C1 segment of cervical spinal cord (tissue), 14 donors: Measurements from ENCODE around the gene ASIC4.
A peak's percentile ranks its signal among the peaks of the same experiment; 100 is the strongest.

Experiments used
- DNase-seq, 14 donors: peaks; one replicate each; lab custom pipeline; 2025; lab: John Stamatoyannopoulos, UW

Gene ASIC4

DNA sequence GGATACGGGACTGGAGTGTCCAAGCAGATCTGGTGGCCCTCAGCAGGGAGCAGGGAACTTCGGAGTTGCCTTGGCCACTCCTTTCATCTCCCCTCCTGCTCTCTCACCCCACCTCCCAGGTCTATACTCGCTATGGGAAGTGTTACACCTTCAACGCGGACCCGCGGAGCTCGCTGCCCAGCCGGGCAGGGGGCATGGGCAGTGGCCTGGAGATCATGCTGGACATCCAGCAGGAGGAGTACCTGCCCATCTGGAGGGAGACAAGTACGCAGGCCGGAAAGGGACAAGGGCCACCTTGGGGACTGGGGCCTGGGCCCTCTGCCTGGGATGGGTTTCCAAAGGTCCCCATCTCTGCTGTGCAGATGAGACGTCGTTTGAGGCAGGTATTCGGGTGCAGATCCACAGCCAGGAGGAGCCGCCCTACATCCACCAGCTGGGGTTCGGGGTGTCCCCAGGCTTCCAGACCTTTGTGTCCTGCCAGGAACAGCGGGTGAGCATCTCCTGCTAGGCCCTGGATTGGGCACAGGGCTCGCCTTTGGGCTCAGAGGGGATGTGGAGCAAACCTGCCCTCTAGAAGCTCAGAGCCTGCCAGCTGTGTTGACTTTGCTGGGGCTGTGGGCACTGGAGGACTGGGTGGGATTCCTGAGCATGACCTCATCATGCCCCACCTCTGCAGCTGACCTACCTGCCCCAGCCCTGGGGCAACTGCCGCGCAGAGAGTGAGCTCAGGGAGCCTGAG, 17.5 kb downstream of the ASIC4 start:
- DNase-seq = no peak

DNA sequence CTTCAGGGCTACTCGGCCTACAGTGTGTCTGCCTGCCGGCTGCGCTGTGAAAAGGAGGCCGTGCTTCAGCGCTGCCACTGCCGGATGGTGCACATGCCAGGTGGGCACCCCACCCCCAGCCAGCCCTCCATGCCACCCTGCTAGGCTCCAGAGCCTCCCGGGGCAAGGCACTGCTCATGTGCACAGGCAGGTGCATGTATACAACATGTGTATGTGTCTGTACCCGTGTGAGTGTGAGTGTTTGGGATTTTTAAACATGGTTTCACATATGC, 18.0 kb downstream of the ASIC4 start:
- DNase-seq = no peak

DNA sequence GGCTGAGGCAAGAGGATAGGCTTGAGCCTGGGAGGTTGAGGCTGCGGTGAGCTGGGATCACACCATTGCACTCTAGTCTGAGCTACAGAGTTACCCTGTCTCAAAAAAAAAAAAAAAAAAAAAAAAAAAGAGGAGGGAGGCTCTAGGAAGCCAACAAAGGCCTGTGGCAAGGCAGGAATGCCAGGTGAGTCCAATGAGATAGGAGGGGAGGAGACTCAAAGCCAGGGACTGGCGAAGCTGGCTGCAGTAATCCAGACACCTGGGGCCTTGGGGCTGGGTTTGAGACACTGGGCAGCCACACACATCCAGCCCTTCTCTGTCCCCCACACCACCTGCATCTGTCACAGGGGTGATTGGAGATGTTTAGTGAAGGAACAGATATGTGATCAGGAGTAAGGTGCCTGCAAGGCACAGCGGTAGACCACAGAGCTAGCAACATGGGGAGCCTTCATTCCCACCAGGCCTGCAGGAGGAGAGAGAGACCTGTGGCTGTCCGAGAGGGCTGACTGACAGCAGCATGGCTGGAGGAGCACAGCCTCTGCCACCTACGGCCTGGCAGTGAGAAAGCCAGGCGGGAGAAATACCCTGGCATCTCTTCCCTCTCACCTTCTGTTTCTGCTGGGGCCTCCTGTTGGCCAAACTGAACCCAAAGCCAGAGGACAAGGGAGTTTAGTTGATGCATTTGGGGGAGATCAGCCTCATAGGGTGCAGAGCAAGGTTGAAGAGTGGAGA, 19.8 kb downstream of the ASIC4 start:
- DNase-seq = peak in 1 of 14 donors; percentile 61

DNA sequence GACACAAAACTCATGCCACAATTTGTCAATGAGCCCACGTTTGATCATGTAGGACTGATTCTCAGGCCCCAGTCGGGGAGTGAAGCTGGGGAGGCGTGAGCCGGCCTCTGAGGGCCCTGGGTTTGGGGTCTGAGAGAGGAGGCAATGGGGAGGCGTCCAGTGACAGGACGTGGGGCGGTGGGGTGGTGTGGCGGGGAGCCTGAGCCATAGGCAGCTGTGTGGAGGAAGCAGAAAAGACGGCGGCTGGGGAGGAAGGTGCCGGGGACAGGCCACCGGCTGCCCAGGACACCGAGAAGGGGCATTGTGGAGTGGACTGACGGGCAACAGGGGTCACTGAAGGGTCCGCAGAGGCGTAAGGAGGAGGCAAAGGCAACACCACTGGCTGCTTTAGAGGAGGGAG, 22.1 kb downstream of the ASIC4 start:
- no peak for DNase-seq

DNA sequence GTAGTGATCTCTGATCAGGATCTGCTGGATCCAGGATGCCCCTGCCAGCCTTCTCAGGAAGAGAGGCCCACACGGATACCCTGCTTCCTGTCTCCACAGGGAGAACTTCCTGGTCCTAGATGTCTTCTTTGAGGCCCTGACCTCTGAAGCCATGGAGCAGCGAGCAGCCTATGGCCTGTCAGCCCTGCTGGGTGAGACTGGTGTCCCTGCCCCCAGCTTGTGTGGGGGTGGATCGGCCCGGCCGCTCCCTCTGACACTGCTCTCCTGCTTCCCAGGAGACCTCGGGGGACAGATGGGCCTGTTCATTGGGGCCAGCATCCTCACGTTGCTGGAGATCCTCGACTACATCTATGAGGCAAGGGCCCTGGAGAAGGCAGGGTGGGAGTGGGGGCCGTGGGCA, 22.7 kb downstream of the ASIC4 start:
- no peak for DNase-seq

DNA sequence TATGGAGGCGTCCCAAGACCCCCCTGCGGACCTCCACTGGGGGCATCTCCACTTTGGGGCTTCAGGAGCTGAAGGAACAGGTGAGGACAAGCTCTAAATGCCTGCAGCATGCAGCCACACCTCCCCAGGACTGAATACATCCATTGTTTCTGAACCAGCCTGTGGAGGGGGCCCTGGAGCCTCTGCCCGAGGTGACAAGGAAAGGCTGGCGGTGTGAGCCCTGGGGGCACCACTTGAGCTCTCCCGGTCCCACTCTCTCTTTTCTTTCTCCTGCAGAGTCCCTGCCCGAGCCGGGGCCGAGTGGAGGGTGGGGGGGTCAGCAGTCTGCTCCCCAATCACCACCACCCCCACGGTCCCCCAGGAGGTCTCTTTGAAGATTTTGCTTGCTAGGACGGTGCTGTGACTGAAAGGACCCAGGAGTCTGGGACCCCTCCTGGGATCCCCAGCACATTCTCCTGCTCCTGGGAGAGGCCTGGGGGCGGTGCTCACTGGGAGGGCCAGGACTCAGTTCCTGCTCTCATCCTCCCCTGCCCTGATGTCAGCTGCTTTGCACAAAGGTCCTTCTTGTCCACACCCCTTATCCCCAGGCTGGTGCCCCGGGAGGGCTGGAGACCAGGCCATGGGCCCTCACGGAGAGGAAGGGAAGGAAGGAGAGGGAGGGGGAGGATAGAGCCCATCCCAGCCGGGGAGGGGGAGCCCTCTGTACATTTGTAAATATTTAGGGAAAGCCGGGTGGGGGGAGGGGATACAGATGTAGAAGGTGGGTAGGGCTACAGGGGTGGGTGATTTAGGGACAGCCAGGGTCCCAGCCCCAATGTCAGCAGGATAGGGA, 23.6 kb downstream of the ASIC4 start:
- DNase-seq = peak in 2 of 14 donors; percentile 19 to 66

DNA sequence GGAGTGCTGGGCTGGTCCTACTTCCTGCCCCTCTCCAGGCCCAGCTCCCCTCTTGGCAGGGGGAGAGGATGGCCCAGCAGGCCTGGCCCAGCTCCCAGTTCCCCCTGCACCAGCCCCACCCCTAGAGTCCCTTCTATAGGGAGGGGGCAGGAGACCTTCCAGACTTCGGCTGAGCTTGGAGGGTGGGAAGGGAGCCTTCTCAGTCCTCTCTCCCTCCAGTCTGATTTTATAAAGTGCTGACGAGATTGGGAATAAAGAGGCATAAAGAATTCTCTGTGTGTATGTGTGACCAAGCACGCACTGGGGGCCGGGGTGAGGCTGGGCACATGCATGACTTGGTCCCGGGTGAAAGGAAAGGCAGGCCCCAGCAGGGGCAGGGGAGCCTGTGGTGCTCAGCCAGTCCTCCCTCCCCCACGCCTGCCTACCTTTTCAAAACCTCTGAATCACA, 24.2 kb downstream of the ASIC4 start:
- DNase-seq = peak in 4 of 14 donors; percentile 17 to 57 (median 36)

DNA sequence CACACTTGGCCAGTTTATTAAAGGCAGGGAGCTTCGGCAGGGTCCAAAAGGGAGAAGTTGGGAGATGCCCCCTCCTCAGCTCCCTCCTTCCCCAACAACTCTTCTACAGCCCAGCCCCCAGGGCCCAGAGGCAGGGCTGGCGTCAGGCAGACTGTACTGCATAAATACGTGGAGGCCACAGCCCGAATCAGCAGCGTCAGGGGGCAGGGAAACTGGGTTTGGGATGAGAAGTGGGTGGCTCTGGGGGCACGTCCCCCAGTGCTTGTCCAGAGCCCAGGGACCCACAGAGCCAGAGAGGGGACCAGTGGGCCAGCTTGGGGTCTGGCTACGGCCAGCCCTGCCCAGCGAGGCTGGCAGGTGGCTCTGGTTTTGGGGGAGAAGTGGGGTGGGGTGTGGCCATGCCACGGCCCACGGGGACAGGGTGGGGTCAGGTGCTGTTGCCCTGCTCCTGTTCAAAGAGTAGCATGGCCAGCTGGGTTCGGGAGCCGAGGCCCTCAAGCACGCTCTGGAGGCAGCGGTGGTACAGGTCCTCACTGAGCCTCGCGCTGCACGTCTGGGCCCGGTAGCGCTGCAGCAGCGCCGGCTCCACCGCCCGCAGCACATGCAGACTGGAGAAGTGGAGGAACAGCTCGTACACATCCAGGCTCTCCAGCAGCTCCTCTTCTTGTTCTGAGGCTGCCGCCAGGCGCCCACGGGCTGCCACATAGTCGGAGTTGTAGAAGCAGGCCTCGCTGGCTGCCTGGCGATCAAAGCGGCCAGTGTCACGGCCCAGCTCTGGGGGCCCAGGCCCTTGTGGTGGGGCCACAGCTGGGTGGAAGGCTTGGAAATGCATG, 24.9 kb downstream of the ASIC4 start:
- DNase-seq = no peak

DNA sequence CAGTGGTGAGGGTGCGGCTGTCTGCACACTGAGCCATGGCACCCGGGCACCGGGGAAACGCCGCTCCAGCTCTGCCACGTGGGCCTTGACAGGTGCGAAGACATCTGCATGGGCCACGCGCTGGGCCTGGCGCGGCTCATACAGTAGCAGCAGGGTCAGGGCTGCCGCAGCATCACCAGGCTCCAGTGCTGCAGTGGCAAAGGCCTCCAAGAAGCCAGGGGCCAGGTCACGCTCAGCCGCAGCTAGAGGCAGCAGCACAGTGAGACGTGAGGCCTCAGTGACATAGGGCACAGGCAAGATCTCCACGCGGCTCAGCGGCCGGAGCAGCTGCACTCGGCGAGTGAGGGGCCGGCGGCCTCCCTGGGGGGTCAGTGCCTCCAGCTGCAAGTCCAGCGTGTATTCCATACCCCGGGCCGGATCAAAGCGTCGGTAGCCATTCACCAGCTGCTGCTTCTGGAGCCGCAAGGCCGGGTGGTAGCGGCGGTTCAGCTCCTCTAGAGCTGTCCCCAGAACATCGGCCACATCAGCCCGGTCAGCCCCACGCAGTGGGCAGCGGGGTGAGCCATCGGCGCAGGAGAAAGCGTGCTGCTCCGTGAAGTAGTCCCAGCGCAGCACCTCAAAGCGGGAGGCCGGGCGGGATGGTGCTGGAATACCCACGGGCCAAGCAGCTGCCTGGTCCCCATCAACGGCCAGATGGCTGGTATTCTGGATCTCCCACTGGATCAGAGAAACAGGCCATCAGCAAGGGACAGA, 25.8 kb downstream of the ASIC4 start:
- no peak for DNase-seq

DNA sequence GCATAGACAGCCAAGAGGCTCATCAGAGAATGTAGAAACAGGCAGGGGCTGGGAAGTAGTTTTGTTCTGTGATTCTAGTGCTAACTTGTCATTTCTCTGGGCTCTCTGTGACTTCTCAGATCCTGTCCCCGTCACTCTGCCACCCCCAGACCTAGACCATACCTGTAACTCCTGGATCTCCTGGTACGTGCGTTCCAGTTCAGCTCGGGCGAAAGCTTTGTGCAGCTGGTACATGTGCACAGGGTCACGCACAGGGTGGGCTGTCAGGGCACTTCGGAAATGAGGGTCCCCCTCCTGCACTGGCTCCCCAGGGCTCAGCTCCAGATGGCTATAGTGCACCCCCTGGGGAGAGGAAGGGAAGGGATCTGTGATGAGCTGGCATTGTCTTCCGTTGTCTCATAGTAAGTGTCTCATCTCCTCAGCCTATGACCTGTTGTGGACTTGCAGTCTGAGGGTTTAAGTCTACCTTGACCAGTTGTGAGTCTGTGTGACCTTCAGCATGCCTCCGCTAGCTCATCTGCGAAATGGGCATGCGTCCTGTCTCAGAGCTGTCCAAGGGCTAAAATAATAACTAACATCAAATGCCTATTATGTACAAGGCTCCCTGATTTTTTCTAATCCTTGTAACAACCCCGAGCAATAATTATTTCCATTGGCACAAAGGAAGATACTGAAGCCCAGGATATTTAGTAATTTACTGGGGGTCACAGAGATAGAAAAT, 26.7 kb downstream of the ASIC4 start:
- DNase-seq = no peak

DNA sequence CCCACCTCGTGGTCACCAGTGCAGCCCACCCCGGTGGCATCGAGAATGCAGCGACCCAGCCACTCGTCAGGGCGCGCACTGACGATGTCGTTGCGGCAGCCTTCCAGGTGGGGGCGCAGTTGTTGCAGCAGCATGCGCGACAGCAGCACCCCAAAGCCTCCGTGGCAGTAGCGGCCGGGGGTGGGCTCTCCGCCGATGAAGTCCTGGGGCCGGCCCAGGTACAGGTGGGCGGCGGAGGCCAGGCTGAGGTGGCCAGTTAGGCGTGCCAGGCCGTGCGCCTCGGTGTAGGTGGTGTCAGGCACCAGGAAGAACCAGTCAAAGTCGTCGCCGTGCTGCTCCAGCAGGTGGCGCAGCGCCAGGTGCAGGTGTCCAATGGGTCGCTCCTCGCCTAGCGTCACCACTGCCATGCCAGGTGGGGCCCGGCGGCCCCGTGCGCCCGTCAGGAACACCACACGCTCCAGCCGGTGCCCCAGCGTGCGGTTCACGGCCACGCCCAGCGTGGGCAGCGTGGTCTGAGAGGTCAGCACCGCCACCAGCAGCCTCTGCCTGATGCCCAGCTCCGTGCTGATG, 27.4 kb downstream of the ASIC4 start:
- peak; percentile 42 to 84 (median 69) for DNase-seq

DNA sequence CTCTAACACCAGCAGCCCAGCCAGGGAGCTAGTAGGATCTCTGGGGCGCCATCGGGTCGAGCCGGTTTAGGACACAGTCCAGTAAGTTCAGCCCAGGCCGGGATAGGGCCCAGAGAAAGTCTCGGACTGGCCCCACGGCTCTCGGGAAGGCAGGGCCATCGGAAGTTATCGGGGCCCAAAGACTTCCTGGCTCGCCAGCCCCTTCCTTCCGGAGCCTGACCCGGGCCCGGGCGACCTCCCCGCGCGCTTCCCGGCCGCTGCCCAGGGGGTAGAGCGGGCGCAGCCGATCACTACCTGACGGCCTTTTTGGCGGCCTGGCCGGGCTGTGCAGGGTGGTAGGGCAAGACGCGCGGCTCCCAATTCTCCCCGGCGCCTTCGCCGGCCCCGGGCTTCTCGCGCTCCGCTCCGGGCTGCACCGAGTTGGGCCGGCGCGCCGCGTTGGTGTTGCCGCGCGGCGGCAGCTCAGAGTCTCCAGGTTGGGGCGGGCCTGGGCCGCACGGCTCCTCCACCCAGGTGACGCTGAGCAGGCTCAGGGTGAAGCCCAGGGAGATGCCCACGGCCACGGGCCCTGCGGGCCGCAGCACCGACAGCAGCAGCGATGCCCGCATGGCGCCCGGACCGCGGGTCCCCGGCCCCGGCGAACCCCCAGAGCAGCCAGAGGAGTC, 28.8 kb downstream of the ASIC4 start:
- peak in 1 of 14 donors; percentile 39 for DNase-seq

DNA sequence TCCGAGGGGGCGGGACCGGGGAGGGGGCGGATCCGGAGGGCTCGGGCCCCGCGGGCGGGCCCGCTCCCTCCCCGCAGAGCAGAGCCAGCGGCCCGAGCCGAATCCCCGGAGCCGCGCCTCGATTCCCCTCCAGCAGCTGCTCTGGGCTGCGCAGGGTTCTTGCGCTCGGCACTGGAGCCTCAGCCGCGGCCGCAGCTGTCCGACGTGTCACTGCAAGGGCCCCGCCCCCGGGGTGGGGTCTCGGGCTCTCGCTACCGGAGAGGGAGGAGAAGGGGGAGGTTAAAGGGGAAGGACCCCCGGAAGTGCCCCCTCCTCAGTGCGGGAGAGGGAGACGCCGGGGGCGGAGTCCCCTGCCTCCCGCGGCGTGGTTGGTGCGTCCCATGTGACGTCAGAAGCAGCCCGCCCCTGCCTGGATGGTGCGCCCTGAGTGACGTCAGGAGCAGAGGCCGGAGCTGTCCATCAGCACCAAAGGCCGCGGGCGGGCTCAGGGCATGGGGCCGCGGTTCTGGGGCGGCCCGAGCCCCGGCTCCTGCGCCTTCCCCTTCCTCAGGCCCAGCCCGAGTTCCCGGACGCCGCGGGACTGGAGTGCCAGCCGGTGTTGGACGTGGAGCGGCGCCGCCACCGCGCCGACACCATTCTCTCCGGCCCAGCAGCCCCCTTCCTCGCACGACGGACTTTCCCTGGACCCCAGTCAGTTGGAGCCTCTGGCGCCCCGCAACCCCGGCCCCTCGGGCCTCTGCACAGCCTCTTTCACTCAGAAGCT, 29.5 kb downstream of the ASIC4 start, which contains the start of the genes CHPF and TMEM198:
Gene CHPF (minus strand): TSS at position 214 of the 763 bp plus-strand sequence. CDS start 271 bp downstream, outside the sequence.
Gene TMEM198 (plus strand): TSS at position 433 of the 763 bp plus-strand sequence. CDS start 700 bp downstream, outside the sequence.
- DNase-seq = peak; percentile 80 to 99 (median 96)

DNA sequence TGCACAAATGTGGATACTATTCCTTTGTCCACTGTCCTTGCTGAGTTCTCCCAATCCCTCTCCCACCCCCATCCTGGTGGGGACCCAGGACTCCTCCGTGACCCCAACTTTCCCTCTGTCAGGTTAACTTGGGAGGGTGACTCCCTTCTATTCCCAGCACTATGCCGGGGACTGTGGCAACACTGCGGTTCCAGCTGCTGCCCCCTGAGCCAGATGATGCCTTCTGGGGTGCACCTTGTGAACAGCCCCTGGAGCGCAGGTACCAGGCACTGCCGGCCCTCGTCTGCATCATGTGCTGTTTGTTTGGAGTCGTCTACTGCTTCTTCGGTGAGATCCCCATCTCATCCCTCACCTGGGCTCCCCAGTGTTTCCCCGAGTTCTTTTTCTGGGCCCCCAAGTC, 30.3 kb downstream of the ASIC4 start:
- peak in 1 of 14 donors; percentile 18 for DNase-seq

DNA sequence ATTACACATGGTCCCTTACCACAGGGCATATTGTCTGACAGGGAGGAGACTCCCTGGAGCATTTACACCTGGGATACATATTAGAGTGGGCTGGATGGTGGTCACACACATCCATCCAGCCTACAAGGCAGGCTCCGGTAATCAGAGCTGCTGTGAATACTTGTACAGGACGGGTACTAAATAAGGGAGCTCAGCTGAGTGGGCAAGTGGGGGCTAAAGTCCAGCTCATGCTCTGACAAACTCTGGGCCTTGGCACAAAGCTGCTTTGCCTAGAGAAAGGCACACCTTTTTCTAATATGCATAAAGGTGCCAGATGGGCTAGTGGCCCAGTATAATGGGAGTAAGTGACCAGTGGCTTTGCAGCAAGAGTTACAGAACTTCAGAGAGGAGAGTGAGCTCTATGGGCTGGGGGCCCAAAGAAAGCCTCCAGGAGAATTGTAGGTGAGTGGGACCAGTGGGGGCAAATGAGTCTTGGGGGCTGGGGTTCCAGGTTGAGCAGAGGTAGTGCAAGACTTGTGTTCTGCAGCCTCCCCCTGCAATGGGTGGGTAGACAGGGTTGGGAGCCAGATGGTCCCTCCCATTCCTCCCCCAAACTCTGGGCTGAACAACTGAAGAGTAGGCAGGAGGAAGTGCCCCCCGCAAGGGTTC, 31.1 kb downstream of the ASIC4 start:
- DNase-seq = no peak

DNA sequence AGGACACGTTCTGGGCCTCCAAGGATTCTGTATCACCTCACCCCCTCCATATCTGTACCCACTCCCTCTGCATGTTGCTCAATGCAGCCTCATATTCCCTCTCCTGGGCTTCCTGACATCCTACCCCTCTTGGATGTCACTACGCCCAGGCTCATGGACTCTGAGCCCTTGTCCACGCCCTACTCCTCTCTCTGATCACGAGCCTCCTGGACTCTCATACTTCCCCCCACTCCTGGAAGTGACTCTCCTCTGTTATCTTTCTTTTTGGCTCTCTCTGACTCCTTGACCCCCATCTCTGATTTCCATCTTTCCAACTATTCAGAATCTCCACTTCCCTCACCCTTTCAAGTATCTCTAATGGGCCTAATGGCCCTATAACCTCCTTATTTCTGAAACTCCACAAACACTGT, 31.7 kb downstream of the ASIC4 start:
- no peak for DNase-seq

DNA sequence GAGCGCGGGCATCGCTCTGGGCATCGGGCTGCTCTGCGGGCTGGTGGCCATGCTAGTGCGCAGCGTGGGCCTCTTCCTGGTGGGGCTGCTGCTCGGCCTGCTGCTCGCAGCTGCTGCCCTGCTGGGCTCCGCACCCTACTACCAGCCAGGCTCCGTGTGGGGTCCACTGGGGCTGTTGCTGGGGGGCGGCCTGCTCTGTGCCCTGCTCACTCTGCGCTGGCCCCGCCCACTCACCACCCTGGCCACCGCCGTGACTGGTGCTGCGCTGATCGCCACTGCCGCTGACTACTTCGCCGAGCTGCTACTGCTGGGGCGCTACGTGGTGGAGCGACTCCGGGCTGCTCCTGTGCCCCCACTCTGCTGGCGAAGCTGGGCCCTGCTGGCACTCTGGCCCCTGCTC, 33.3 kb downstream of the ASIC4 start:
- DNase-seq = no peak

DNA sequence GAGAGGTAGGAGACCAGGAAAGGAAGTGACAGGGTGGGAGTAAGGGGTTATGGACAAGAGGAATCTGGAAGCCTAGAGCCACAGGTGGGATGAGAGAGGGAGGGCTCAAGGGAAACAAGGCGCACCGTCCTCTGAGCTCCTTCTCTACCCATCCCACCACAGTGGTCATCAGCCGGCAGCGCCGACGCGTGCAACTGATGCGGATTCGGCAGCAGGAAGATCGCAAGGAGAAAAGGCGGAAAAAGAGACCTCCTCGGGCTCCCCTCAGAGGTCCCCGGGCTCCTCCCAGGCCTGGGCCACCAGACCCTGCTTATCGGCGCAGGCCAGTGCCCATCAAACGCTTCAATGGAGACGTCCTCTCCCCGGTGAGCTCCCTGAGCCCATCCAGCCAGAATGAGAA, 34.7 kb downstream of the ASIC4 start:
- no peak for DNase-seq
